ENCODE data around the gene SEC16B. TPM values are rescaled to one million over a fixed set of nuclear protein-coding genes. Genes with fewer than 3 reads are reported as not detected.

Gene SEC16B
- total and polyA plus RNA-seq, 9 of the 15 experiments (the other 6 are each of a cell fraction or from before 2014, with no cell fraction given), result not detected

DNA sequence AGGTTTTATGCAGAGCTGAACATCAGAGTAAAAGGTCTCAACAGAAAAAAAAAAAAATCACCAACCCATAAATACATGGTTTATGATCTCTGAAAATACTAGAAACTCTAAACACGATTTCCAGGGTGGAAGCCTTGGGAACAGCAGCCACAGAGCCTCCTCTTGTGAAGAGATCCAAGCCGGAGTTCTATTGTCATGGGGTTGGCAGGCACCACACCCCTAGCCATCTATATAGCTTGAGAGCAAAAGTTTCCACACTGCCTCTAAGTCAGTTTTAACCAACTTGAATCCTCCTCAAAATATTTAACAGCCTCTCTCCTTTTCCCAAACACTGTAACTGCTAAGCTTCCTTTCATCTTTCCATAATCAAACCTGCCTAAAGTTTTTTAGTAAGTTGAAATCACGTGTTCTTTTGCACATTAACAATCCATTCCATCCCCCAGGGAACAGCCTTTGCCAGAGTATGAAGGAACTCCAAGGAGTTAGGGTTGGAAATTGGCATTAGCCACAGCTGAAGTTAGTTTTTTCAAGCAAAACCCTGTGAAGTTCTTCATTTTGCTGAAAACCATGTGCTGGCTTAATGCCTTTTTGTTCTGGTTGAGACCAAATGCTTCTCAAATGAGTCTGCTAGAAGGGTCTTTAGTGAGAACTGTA, 13.8 kb upstream of the SEC16B start:
- H2AFZ ChIP-seq (ENCODE audit: low read depth, low read length), result no peak overlapping the region
- CTCF ChIA-PET (ENCODE audit: low intra/inter-chr PET ratio), result no interaction called here
- H3K27me3 ChIP-seq (ENCODE audit: control insufficient read depth in 2 of 2, insufficient read depth in 2 of 2, low read length in 2 of 2), result no peaks in the 10 kb centered on the region
- H3K9ac ChIP-seq (ENCODE audit: insufficient read depth in 1 of 2, low read depth in 2 of 2, low read length in 2 of 2), result no peak overlapping the region
- DNase-seq (ENCODE audit: extremely low read depth in 1 of 4, low spot score in 3 of 4) (no peak), FAIRE-seq (no peak), ATAC-seq (no peak)
- H3K9me1 ChIP-seq (ENCODE audit: control insufficient read depth, insufficient read depth, low read length), result no peaks in the 10 kb centered on the region
- intact Hi-C loops (cut with micrococcal nuclease), result no loop called here
- no peak overlapping the region for H3K4me3 ChIP-seq
- H3K4me1 ChIP-seq (replicated peaks in 1 of 2; ENCODE audit: control insufficient read depth in 2 of 2, insufficient read depth in 2 of 2, low read length in 2 of 2), result no peaks in the 10 kb centered on the region
- BruUV-seq (replicated peaks), result no TSS peak
- POLR2A ChIA-PET, result no interaction called here
- H3K36me3 ChIP-seq (ENCODE audit: control insufficient read depth, insufficient read depth, low read length), result no peaks in the 10 kb centered on the region
- TF ChIP-seq CSDE1 (IDR thresholded peaks at IDR 0.05) (no peak), TOE1 (IDR thresholded peaks at IDR 0.05; ENCODE audit: borderline replicate concordance) (no peak), TOE1 (CRISPR knock-in tag; IDR thresholded peaks at IDR 0.05; ENCODE audit: borderline replicate concordance, low read depth) (no peak)
- no peaks in the 10 kb centered on the region for H3K79me2 ChIP-seq (ENCODE audit: control insufficient read depth, insufficient read depth, low read length)
- H3K9me3 ChIP-seq (replicated peaks; ENCODE audit: control insufficient read depth, insufficient read depth, low read depth, low read length), result no peaks in the 10 kb centered on the region
- no peak overlapping the region for H3K27ac ChIP-seq (ENCODE audit: extremely low read depth, low read depth, low read length)
- H3K4me2 ChIP-seq (ENCODE audit: insufficient read depth, low read length), result no peak overlapping the region
- WGBS (ENCODE audit: insufficient coverage, low coverage, missing lambda C conversion rate), result 0% methylated on average over 3 of the region's 3 CpGs
- in situ Hi-C loops (cut with MboI), result no loop called here
- no peaks in the 10 kb centered on the region for H4K20me1 ChIP-seq (replicated peaks; ENCODE audit: control insufficient read depth, insufficient read depth, low read length)

DNA sequence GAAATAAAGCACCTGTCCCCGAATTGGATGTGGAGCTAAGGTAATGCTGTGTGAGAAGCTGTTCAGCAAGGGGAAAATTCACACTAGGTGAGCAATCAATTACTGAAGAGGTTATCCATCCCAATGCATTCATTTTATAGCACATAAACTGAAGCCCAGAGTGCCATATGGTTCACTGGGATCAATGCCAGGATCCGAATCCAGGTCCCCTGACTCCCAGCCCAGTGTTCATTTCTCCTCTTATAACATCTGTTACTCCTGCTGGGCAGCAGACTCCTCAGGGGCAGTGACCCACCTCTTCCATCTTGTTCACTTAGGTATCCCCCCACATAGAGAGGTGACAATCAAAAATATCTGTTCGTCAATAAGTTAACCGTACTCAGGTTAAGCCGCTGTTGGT, 13.2 kb upstream of the SEC16B start:
- no TSS peak for BruUV-seq (replicated peaks)
- no peak overlapping the region for H3K9ac ChIP-seq (ENCODE audit: insufficient read depth in 1 of 2, low read depth in 2 of 2, low read length in 2 of 2)
- no peaks in the 10 kb centered on the region for H3K79me2 ChIP-seq (ENCODE audit: control insufficient read depth, insufficient read depth, low read length)
- H3K9me3 ChIP-seq (replicated peaks; ENCODE audit: control insufficient read depth, insufficient read depth, low read depth, low read length), result no peaks in the 10 kb centered on the region
- no peaks in the 10 kb centered on the region for H4K20me1 ChIP-seq (replicated peaks; ENCODE audit: control insufficient read depth, insufficient read depth, low read length)
- H3K4me2 ChIP-seq (ENCODE audit: insufficient read depth, low read length), result no peak overlapping the region
- no peak overlapping the region for H2AFZ ChIP-seq (ENCODE audit: low read depth, low read length)
- DNase-seq (ENCODE audit: extremely low read depth in 1 of 4, low spot score in 3 of 4), result no peak
- WGBS (ENCODE audit: insufficient coverage, low coverage, missing lambda C conversion rate), result 2% methylated on average over 5 of the region's 5 CpGs
- intact Hi-C loops (cut with micrococcal nuclease), result no loop called here
- no peak for ATAC-seq
- H3K27me3 ChIP-seq (ENCODE audit: control insufficient read depth in 2 of 2, insufficient read depth in 2 of 2, low read length in 2 of 2), result no peaks in the 10 kb centered on the region
- H3K9me1 ChIP-seq (ENCODE audit: control insufficient read depth, insufficient read depth, low read length), result no peaks in the 10 kb centered on the region
- no peaks in the 10 kb centered on the region for H3K4me1 ChIP-seq (replicated peaks in 1 of 2; ENCODE audit: control insufficient read depth in 2 of 2, insufficient read depth in 2 of 2, low read length in 2 of 2)
- ChIA-PET CTCF (ENCODE audit: low intra/inter-chr PET ratio) (no interaction called here), POLR2A (no interaction called here)
- no peak overlapping the region for H3K4me3 ChIP-seq
- in situ Hi-C loops (cut with MboI), result no loop called here
- H3K36me3 ChIP-seq (ENCODE audit: control insufficient read depth, insufficient read depth, low read length), result no peaks in the 10 kb centered on the region
- H3K27ac ChIP-seq (ENCODE audit: extremely low read depth, low read depth, low read length), result no peak overlapping the region
- TF ChIP-seq MAFG (tag; conservative IDR thresholded peaks at IDR 0.05) (no peak), RFX5 (IDR thresholded peaks at IDR 0.05; ENCODE audit: low read depth, low read length) (no peak), ZNF140 (CRISPR knock-in tag; IDR thresholded peaks at IDR 0.05) (no peak), BRD4 (IDR thresholded peaks at IDR 0.05) (no peak), STAT5B (CRISPR knock-in tag; IDR thresholded peaks at IDR 0.05) (no peak), ZNF324 (CRISPR knock-in tag; IDR thresholded peaks at IDR 0.05) (no peak), HDAC1 (IDR thresholded peaks at IDR 0.05) (no peak), ZNF583 (CRISPR knock-in tag; IDR thresholded peaks at IDR 0.05) (no peak), ATF1 (CRISPR knock-in tag; IDR thresholded peaks at IDR 0.05) (no peak), ATF1 (tag; IDR thresholded peaks at IDR 0.05) (no peak)
- TF ChIP-seq, protein P1, sequence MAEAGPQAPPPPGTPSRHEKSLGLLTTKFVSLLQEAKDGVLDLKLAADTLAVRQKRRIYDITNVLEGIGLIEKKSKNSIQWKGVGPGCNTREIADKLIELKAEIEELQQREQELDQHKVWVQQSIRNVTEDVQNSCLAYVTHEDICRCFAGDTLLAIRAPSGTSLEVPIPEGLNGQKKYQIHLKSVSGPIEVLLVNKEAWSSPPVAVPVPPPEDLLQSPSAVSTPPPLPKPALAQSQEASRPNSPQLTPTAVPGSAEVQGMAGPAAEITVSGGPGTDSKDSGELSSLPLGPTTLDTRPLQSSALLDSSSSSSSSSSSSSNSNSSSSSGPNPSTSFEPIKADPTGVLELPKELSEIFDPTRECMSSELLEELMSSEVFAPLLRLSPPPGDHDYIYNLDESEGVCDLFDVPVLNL (CRISPR knock-in tag; IDR thresholded peaks at IDR 0.05; ENCODE audit: low read depth), result no peak
- no peak for FAIRE-seq

All from K562 (cell line).